ENCODE data around the gene SMPD1. TPM values are rescaled to one million over a fixed set of nuclear protein-coding genes. Genes with fewer than 3 reads are reported as not detected.

The SMPD1 gene
- total and polyA plus RNA-seq, 9 of the 15 experiments (the other 6 are each of a cell fraction or from before 2014, with no cell fraction given) = 0.90 to 9.9 (median 5.2) TPM

DNA sequence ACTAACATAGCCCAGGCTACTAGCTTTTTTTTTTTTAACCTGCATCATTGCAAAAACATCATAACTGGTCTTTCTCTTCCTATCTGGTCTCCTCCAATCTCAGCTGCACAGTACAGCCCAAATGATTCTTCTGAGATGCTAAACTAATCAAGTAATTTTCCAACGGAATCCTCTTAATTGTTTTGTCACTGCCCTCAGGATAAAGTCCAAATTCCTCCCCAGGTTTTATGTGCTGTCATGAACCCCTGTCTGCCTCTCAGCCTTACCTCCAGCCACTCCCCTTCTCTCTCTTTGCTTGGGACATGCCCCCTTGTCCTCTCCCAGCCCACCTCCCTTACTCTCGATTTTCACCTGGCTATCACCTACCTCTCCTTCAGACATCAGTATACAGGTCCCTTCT is 16.1 kb downstream of the SMPD1 start (continued):
- no peak for TF ChIP-seq ZBTB7A (IDR thresholded peaks at IDR 0.05; ENCODE audit: borderline replicate concordance, control insufficient read depth, low read depth, low read length)

- FAIRE-seq = no peak
- Histone ChIP-seq H4K20me1 (replicated peaks; ENCODE audit: control insufficient read depth, insufficient read depth, low read length) (0 out of 2 replicates have a peak, but pooled peaks cover 3% of the 10 kb centered on the region), H3K4me3 (no peak overlapping the region), H3K27ac (ENCODE audit: extremely low read depth, low read depth, low read length) (no peak overlapping the region), H3K9me1 (ENCODE audit: control insufficient read depth, insufficient read depth, low read length) (no peaks in the 10 kb centered on the region), H2AFZ (ENCODE audit: low read depth, low read length) (no peak overlapping the region), H3K36me3 (ENCODE audit: control insufficient read depth, insufficient read depth, low read length) (no peaks in the 10 kb centered on the region), H3K27me3 (ENCODE audit: control insufficient read depth in 2 of 2, insufficient read depth in 2 of 2, low read length in 2 of 2) (peaks cover 32 to 50% of the 10 kb centered on the region in 2 experiments; a peak in 4 of 5 replicates), H3K4me1 (replicated peaks in 1 of 2; ENCODE audit: control insufficient read depth in 2 of 2, insufficient read depth in 2 of 2, low read length in 2 of 2) (peaks cover 2 to 9% of the 10 kb centered on the region in 2 experiments; a peak in 2 of 5 replicates), H3K9ac (ENCODE audit: insufficient read depth in 1 of 2, low read depth in 2 of 2, low read length in 2 of 2) (no peak overlapping the region), H3K9me3 (replicated peaks; ENCODE audit: control insufficient read depth, insufficient read depth, low read depth, low read length) (no peaks in the 10 kb centered on the region), H3K4me2 (ENCODE audit: insufficient read depth, low read length) (no peak overlapping the region), H3K79me2 (ENCODE audit: control insufficient read depth, insufficient read depth, low read length) (no peaks in the 10 kb centered on the region)
- TF ChIP-seq JUN (IDR thresholded peaks at IDR 0.05; ENCODE audit: borderline replicate concordance, low read depth, low read length) (no peak), JUN (CRISPR knock-in tag; IDR thresholded peaks at IDR 0.05; ENCODE audit: borderline replicate concordance) (no peak), ZMIZ1 (IDR thresholded peaks at IDR 0.05; ENCODE audit: low read depth in 2 of 2, low read length in 2 of 2) (no peak), MCM7 (IDR thresholded peaks at IDR 0.05) (no peak), EZH2 (IDR thresholded peaks at IDR 0.05; ENCODE audit: borderline replicate concordance, low read depth, low read length) (no peak), PCBP1 (IDR thresholded peaks at IDR 0.05; ENCODE audit: low read depth, low read length, poor library complexity, severe bottlenecking) (no peak), ZNF311 (CRISPR knock-in tag; IDR thresholded peaks at IDR 0.05) (no peak)
- TF ChIP-seq, protein P1, sequence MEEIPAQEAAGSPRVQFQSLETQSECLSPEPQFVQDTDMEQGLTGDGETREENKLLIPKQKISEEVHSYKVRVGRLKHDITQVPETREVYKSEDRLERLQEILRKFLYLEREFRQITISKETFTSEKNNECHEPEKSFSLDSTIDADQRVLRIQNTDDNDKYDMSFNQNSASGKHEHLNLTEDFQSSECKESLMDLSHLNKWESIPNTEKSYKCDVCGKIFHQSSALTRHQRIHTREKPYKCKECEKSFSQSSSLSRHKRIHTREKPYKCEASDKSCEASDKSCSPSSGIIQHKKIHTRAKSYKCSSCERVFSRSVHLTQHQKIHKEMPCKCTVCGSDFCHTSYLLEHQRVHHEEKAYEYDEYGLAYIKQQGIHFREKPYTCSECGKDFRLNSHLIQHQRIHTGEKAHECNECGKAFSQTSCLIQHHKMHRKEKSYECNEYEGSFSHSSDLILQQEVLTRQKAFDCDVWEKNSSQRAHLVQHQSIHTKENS (CRISPR knock-in tag; IDR thresholded peaks at IDR 0.05) = no peak
- TF ChIP-seq, protein P2, sequence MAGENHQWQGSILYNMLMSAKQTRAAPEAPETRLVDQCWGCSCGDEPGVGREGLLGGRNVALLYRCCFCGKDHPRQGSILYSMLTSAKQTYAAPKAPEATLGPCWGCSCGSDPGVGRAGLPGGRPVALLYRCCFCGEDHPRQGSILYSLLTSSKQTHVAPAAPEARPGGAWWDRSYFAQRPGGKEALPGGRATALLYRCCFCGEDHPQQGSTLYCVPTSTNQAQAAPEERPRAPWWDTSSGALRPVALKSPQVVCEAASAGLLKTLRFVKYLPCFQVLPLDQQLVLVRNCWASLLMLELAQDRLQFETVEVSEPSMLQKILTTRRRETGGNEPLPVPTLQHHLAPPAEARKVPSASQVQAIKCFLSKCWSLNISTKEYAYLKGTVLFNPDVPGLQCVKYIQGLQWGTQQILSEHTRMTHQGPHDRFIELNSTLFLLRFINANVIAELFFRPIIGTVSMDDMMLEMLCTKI (IDR thresholded peaks at IDR 0.05; ENCODE audit: partially characterized antibody) = no peak
- 24% methylated on average over 20 of the region's 23 CpGs for WGBS (ENCODE audit: insufficient coverage, low coverage, missing lambda C conversion rate)
- ChIA-PET POLR2A (interaction anchor here (0.7 to 1.7 kb wide), 4 partner anchors 8 to 566 kb away, joined by 3 to 11 read pairs (median 3); partner anchors contain the start of gene APBB1), CTCF (ENCODE audit: low intra/inter-chr PET ratio) (no interaction called here)
- BruUV-seq (replicated peaks) = no TSS peak
- ATAC-seq = no peak
- no peak for DNase-seq (ENCODE audit: extremely low read depth in 1 of 4, low spot score in 3 of 4)
- in situ Hi-C loops (cut with MboI) (no loop called here), intact Hi-C loops (cut with micrococcal nuclease) (no loop called here)
Observed at GRCh38 chr11:6410695-6411430, 20.6 kb downstream of the SMPD1 start.

All from K562 (cell line).